GM15510 (cell line): ENCODE results near the gene BPIFA2.

Source experiments
- POLR2A ChIP-seq: IDR thresholded peaks from 3 replicates; pipeline ENCODE4 v1.6.1; 2011; ENCODE audit warnings: borderline replicate concordance; ENCODE audit not compliant: insufficient read length; ENCODE audit errors: extremely low read depth

BPIFA2 gene

DNA sequence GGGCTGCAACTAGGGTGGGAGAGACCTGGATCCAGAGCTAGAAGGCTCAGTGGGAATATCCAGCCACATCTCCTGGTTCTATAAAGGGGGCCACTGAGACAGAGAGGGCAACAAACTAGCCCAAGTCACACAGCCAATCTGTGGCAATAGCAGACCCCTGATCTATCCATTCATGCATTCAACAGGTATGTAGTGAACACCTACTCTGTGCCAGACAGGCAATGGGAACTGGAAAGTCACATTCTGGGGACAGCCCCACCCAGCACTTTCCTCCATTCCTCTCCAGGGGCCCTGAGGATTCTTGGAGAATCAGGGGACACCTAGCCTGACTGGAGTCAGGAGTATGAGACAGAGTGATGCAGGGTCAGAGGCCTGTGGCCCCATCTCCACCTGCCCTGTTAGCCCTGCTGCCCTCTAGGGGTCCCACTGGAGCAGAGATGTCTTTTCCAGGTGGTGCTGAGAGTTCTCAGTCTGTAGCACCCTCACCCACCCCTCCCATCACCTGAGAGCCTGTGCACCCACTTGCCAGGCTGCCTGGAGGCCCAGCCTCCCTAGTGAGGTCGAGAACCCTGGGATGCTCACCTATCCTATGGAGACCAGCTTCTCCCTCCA is 13.6 kb downstream of the BPIFA2 start:
- no peak for TF ChIP-seq POLR2A

GRCh38 chr20:33183312-33183711 is 15.4 kb downstream of the BPIFA2 start:
- TF ChIP-seq POLR2A: no peak

DNA sequence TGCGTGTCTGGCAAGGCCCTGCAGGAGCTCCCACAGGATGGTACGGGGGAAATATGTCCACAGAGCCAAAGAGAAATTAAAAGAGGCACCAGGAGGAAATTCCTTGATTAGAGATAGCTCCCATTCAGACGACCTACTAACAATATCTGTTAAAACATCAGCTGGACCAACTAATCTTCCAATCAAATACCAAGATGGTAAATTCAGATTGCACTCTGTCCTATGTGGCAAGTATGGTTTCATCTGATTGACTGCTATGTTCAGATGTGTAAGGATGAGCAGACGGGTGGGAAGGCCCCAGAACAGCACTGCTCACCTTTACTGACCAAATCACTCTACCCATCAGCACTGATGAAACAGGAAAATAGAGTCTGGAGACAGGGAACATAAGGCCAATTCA is 19.5 kb downstream of the BPIFA2 start:
- TF ChIP-seq POLR2A: no peak

- no peak for TF ChIP-seq POLR2A
Observed at GRCh38 chr20:33188421-33188820, 20.5 kb downstream of the BPIFA2 start.

- no peak for TF ChIP-seq POLR2A
Observed at GRCh38 chr20:33191484-33191883, 23.5 kb downstream of the BPIFA2 start.

GRCh38 chr20:33191955-33192354 is 24.0 kb downstream of the BPIFA2 start:
- TF ChIP-seq POLR2A: no peak

GRCh38 chr20:33192912-33193501 is 25.0 kb downstream of the BPIFA2 start:
- TF ChIP-seq POLR2A: no peak

DNA sequence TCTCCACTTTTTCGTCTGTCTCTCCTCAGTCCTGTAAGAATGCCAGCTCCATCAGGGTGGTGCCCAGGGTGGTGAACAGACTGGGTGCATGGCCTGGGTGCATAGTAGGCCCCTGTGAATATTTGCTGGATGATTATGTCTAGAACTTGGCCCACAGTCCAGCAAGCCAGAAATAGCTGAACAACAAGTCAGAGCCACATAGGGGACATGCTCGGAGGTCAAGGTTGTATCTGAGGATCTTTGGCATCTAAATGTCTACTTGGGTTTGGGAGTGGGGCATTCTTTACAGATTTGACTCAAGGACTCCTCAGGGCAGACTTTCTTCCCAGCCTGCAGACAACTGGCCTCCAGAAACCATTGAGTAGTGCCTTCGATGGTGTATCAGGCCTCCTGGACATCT is 31.1 kb downstream of the BPIFA2 start:
- TF ChIP-seq POLR2A: no peak

DNA sequence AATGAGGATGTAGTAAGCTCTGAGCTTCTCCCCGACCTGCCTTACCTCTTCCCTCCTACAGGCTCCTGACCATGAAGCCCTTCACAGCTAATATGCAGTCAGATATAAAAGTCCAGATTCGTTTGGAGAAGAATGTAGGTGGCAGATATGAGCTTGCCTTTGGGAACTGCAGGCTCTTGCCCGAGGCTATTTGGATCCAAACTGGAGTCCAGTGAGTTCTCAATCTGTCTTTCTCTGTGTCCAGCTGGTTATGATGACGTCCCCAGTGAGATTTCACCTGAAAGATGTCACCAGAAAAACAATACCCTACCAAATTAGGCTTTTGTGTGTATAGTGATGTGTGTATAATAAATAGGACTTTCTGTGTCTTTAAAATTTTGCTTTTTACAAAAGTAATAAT is 34.5 kb downstream of the BPIFA2 start:
- no peak for TF ChIP-seq POLR2A

DNA sequence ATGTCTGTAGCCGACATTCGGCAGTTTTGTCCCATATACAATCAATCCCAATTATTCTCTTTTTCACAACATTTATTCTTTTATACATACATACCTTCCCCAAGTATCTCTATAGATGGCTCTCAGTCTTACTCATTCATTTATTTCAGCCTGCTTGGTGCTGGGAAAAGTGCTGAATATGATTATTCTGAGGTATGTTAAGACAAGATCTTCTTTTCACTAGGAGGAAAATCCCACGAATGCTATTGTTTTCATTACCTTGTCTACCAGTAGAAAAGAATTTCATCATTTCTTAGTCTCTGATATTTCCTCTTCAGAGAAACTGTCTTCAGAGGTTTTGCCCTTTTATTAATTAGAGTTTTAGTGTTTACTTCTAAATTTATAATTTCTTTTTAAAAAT is 35.5 kb downstream of the BPIFA2 start:
- no peak for TF ChIP-seq POLR2A

DNA sequence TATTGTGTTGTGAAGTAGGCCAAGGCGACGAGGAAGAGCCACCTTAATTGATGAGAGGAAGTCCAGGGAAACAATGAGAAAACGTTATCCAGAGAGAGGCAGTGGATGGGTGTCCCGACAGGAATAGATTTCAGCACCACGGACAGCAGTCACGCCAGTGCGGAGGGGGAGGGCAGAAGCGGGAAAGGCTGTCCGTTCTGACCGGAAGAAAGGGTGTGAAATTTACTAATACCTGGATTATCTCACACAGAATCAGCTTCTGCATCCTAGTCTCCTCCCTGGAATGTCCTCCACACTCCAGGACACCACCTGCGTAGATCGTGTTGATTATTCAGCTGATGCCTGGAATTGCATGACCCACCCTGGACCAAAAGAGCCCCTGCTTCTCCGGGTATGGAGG is 41.8 kb downstream of the BPIFA2 start:
- TF ChIP-seq POLR2A: no peak

DNA sequence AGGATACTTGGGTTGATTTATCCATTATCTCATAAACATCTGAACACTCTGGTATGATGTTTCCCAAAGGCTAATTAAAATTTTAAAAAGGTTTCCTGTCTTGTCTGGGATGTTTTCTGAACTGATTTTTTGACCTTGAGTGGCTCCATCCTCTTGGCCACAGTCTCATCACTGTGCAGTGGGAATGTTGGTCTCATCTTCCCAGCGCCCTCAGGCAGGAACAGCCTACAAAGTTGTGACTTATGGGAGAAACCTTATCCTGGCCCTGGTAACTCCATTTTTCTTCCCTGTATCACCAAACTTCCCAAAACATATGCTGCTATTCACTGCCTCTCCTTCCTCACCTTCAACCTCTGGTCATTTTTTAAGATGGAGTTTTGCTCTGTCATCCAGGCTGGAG is 42.4 kb downstream of the BPIFA2 start:
- TF ChIP-seq POLR2A: no peak

DNA sequence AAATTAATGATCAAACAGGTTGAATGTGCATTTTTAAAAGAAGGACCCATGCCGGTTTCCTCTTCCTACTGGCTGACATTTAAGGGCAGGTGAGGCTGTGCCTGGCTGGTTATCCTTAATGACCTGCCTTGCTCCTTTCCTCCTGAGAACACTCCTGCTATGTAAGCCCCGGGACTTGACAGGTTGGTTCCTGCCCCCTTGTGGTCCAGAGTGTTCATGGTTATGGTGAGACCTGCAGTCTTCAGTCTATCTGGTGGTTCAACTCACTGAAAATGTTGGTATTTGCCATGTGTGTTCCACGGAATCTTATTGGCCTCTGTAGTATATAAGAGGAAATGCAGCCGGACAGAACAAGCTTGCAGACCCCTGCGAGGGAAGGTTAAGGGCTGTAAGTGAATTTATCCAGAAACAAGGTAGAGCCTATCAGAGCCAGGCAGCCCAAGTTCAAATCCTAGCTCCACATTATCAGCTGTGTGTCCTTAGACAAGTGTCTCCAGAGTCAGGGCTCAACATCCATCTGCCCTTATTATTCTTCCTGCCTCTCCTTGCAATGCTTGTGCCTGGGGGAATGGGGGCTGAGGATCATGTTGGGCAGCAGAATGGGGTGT is 44.0 kb downstream of the BPIFA2 start:
- TF ChIP-seq POLR2A: no peak

DNA sequence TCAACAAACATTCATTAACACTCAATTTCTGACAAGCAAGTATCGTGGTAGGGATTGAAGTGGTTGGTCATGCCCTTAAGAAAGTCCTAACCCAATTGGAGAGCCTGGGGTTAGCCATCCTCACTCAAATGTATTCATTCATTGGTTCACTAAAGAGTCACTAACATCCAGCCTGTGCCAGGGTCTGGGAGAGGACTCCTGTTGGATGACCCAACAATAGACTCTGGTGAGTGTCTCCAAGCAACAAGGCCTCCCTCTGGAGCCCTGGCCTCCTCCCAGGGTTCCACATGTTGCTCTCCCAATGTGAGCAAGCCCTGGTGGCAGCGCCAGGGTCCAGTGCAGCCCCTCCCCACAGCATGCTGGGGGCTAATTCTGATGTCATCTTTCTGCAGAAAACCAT is 49.1 kb downstream of the BPIFA2 start, which contains the start of gene BPIFA3:
BPIFA3 (plus strand) TSS at position 301 of the 400 bp plus-strand sequence. CDS start 185 bp downstream, outside the sequence.
- no peak for TF ChIP-seq POLR2A

DNA sequence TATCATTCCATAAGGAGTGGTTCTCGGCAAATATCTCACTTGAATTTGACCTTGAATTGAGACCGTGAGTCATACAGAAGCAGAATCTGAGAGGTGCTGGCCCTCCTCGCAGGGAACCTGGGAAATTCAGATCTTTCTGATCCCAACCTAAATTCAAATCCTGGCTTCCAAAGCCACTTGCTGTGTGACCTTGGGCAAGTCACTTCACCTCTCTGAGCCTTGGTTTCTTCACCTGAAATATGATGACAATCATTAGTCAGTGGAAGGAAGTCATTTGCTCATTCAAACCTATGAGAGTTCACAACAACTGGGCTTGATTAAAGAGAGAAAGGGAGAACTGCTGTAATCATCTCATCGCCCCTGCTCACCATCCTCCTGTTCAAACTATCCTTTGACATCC is 56.4 kb downstream of the BPIFA2 start:
- no peak for TF ChIP-seq POLR2A

GRCh38 chr20:33229843-33230242 is 61.9 kb downstream of the BPIFA2 start:
- TF ChIP-seq POLR2A: no peak
